Endothelial cell of umbilical vein (primary cell): Measurements from ENCODE around the gene GPR87.

Source experiments
- CTCF ChIP-seq, 2 donors: IDR thresholded peaks; 1 replicate in 1 of 2; 2 replicates in 1 of 2; pipeline ENCODE4 v1.5.1; 2011; ENCODE audit warnings: low read length in 2 of 2, mild to moderate bottlenecking in 2 of 2, moderate library complexity in 2 of 2, control low read depth in 1 of 2, inconsistent platforms in 1 of 2, low read depth in 1 of 2; ENCODE audit not compliant: insufficient read depth in 1 of 2; ENCODE audit errors: extremely low read depth in 1 of 2
- EZH2 ChIP-seq: IDR thresholded peaks from 2 replicates; pipeline ENCODE4 v1.6.1; 2012; ENCODE audit warnings: borderline replicate concordance, low read depth, mild to moderate bottlenecking, moderate library complexity, low read length, inconsistent platforms; ENCODE audit not compliant: severe bottlenecking
- FOS ChIP-seq: IDR thresholded peaks from 2 replicates; pipeline ENCODE4 v1.6.1; 2011; ENCODE audit warnings: mild to moderate bottlenecking, low read length, moderate library complexity, borderline replicate concordance; ENCODE audit not compliant: insufficient read depth
- GATA2 ChIP-seq: IDR thresholded peaks from 2 replicates; pipeline ENCODE4 v1.7.0; 2011; ENCODE audit warnings: low read depth, mild to moderate bottlenecking, moderate library complexity, mixed read lengths, low read length; ENCODE audit not compliant: insufficient read length, insufficient read depth
- JUN ChIP-seq: IDR thresholded peaks from 2 replicates; pipeline ENCODE4 v1.6.1; 2011; ENCODE audit warnings: borderline replicate concordance, low read depth; ENCODE audit not compliant: insufficient read length, insufficient read depth
- MYC ChIP-seq: IDR thresholded peaks from one replicate; pipeline ENCODE4 v1.6.1; 2011; ENCODE audit warnings: mild to moderate bottlenecking, low read depth, low read length
- POLR2A ChIP-seq: IDR thresholded peaks from 2 replicates; pipeline ENCODE4 v1.6.1; 2012; ENCODE audit warnings: low read depth, mild to moderate bottlenecking, control low read depth, low read length
- POLR2AphosphoS5 ChIP-seq: IDR thresholded peaks from 2 replicates; pipeline ENCODE4 v1.6.1; 2012; ENCODE audit warnings: low read depth, mild to moderate bottlenecking, control low read depth, low read length, moderate library complexity; ENCODE audit not compliant: insufficient read depth
- TF ChIP-seq, protein P1 (sequence below): IDR thresholded peaks from 2 replicates; pipeline ENCODE4 v1.6.1; 2011; ENCODE audit not compliant: insufficient read depth, insufficient read length

DNA sequence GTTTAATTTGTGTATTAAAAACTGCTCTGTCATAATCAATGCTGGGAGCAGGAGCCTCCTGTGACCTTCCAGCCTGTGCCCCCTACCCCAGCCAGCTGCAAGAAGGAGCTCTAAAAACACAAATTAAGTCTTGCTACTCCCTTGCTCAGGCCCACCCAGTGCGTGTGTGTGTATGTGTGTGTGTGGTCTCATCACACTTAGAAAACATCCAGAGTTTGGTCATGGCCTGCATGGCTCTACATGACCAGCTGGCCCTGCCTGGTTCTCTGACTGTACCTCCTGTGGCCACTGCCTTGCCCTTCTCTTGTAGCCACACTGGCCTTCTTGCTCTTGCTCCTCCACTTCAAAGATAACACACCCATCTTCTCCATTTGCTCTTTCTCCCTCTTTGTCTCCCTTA, 52.0 kb downstream of the GPR87 start:
- TF ChIP-seq CTCF (IDR thresholded peaks at IDR 0.05; ENCODE audit: extremely low read depth in 1 of 2, insufficient read depth in 1 of 2, low read depth in 1 of 2, low read length in 2 of 2) (no peak), POLR2AphosphoS5 (no peak), MYC (no peak), POLR2A (no peak), GATA2 (no peak), EZH2 (no peak), JUN (no peak), FOS (no peak)
- TF ChIP-seq, protein P1, sequence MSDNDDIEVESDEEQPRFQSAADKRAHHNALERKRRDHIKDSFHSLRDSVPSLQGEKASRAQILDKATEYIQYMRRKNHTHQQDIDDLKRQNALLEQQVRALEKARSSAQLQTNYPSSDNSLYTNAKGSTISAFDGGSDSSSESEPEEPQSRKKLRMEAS: no peak
